NCI-H2196 (cell line): ENCODE data around the gene PFKFB2.

Experiments
- DNase-seq: peaks from one replicate; lab custom pipeline; 2025; ENCODE audit not compliant: unreplicated experiment; lab: John Stamatoyannopoulos, UW

Gene PFKFB2

DNA sequence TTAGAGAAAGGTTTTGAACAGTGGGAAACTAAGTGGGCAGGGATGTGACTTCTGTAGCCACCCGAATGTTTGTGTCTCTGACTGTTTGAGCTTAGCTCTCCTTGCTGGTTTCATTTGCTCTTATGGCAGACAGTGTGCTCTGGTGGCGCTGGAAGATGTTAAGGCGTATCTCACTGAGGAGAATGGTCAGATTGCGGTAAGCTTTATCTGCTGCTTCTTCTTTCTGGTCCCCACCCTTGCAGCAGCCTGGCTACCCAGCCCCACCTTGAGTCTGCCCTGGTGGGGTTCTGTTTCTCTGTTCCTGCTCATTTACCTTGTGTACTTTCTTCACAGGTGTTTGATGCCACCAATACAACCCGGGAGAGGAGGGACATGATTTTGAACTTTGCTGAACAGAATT, 9.9 kb downstream of the PFKFB2 start:
- DNase-seq, result no peak

DNA sequence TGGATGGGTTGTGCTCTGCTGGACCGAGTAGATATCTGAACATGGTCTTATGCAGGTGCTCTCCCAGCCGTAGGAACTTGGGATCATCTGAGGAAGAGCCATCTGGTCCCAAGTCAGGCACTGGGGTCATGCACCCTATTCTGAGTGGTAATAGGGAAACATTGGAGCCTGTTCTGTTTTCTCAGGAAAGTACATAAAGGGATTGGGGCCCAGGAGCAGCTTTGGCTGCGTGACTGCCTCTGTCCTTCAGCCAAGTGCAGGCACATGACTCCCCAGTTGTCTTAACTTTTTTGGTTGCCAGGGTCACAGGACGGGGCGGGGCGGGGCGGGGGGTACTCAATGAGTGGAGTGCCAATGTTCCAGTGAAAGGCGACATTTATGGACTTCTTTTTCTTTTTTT, 11.5 kb downstream of the PFKFB2 start:
- no peak for DNase-seq

DNA sequence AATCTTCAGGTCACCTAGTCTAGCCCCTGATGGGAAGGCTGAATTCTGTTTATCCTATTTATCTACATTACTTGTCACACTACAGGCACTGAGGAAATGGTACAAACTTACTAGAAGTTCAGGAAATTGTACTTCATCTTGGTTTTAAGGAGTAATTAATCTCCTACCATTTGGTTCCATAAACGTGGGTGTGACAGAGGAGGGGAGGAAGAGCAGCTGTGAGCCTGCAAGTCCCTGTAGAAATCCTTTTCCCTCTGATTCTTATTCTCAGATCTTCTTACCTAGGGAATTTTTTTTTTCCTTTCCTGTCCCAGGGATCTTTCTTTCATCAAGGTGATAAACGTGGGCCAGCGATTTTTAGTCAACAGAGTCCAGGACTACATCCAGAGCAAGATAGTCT, 14.1 kb downstream of the PFKFB2 start:
- no peak for DNase-seq

DNA sequence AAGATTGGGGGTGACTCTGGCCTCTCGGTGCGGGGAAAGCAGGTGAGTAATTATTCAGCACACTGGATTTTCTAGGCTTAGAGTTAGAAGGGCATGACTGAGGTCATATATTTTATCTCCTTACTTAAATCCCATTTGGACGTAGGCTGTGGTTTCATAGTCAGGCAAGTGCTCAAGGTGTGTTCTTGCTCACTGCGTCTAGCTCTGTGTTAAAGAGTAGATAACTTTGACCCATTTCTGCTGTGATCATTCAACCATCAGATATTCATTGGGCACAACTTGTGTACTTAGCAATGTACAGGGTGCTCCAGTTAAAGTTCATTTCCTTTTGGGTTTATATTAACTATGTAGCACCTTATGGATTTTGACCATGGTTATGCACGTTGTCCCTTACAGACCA, 14.6 kb downstream of the PFKFB2 start:
- DNase-seq, result no peak

DNA sequence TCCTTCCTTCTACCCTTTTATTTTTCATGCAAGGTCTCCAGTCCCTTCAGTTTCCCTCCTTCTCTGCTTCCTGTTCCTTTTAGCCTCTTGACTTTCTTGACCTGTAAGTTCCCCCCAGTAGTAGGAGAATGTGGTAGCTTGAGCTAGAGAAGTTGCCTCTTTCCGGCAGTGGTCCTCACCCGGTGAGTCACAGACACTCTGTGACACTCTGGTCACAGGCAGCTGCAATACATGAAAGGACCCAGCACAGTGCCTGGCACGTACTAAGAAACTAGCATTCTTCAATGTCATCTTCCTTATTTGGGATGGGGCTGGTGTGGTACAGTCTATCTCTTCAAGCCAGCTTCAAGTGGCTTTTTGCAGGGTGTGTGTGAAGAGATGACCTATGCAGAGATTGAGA, 16.0 kb downstream of the PFKFB2 start:
- no peak for DNase-seq

DNA sequence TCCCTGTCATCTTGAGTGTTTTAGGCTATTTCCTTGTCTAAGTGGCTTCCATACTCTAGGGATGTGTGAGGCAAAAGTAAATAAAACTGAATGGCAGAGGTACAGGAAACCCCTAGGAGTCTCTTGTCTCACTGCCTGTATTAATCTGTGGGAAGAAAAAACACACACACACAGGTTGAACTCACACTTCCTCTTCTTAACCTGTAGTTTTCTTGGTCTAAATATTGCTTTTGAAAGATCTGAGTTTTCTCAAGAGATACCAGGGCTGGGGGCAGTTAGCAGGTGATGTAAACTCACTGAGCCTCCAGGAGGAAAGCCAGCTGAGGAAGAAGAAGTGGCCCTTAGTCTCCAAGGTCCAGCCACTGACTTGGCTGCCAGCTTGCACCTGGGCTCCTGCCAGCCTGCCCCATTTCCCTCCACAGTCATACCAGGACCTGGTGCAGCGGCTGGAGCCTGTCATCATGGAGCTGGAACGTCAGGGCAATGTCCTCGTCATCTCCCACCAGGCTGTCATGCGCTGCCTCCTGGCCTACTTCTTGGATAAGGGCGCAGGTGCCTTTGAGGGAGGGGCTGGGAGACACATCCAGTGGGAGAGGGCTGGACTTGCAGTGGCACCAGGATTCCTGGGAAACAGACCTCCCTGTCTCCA, 16.9 kb downstream of the PFKFB2 start:
- DNase-seq, result no peak

DNA sequence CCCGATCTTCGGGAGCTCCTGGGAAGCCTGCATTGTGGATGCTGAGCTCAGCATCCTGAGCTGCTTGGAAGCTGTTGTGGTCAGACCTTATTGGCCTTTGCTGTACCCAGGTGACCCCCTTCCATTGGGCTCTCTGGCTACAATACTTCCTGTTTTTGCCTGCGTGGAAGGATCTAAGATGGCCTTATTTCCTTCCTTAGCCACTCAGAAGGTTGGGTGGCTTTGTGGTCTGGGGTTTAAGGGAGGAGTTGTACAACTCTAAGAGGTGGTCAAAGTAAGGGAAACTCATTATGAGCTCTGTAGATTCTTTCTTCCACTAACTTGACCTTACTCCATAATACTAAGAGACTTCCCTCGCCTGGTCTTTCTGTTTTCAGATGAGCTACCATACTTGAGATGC, 17.7 kb downstream of the PFKFB2 start:
- DNase-seq, result no peak

DNA sequence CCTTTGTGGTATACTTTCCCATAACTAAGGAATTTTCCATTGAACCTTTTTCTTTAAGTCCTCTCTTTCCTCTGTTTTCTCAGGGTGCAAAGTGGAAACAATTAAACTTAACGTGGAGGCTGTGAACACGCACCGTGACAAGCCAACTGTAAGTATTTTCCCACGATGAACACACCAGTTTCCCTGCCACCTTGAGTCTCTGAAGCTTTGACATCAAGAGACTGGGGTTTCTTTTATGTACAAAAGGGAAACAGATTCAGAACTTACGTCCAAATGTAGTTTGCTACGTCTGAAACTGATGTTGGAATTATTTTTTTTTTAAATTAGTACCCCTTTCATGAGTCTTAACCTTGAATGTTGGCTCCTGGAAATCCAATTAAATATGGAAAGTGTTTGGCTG, 18.4 kb downstream of the PFKFB2 start:
- DNase-seq, result no peak

DNA sequence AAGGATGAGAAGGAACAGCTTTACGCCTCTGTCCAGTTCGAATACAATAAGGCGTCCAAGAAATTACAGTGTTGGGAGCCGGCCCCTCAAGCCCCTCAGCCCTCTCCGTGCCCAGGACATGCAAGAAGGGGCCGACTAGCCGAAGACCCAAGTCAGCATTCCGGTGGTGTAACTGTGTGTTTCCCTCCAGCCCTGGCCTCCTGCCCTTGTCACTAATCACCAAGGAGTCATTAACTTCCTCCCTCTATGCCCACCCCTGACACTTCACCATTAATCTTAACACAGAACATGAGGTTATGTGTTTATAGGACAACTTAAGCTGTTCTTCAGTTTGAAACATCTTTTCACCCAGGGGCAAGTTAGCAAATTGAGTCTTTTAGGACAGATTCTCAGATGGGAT, 19.2 kb downstream of the PFKFB2 start:
- DNase-seq, result no peak

DNA sequence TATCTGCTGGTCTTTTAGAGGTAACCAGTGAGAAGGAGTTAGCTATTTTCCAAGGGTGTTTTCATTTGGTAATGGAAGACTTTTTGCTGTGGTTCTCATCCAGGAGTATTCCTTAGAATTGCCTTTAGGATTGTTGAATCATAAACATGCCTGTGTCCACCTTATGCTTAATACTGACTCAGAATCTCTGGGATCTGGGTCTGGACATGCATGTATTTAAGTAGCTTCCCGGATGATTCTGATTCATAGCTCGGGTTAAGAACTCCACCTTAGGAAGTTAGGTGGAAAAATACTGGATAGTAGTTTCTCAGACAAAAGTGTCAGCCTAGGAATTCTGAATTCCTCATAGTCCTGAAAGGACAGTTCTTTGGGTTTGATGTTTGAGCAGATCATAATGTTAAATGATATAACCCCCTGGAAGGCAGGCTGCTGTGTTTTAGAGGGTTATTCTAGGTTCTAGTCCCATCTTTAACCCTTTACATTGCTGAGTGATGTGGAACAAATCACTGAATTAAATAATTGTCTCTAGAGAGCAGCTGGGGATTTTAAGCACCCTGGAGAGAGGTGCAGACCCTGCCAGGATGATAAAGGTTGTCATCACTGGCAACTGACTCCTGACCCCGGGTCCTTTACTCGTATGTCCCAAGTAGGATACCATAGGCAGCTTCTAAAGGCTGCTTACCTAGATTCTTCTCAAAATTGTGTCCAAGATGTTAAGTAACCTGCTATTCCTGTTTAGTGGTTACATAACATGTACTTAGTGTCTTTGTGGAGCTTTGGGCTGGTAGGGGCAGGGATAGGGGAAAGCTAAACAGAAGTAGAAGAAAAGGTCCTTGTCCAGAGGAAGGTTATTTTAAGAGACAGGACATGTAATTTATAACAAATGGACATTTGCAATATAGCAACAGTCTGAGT, 21.1 kb downstream of the PFKFB2 start:
- DNase-seq, result no peak

DNA sequence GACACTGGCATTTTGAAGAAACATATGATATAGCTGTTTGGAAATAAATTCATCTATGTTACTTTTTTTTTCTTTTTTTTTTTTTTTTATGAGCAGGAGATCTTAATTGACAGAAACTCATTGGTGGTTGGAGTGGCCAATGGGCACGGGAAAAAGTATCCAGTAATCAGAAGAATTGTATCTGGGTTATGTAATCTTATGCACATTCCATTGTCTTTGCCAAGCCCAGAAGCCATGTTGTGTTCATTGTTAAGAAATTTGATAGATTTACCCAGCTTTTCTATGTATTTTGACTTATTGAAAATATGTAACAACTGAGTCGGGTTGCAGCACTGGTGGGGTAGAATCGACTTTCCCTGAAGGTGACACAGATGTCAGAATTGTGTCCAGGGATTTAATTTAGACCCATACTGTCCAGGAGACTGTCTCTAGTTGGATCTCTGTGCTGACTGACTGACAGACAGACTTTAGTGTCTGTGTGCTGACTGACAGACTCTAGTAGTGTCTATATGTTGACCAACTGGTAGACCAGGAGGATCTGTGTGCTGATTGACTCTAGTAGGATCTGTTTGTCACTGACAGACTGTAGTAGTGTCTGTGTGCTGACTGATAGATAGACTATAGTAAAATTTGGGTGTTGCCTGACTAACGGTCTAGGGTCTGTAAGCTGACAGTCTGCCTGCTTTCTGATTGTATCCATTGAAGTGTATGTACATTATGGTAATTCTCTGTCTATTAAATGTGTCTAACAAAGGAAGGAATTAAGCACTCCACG, 23.3 kb downstream of the PFKFB2 start:
- no peak for DNase-seq

DNA sequence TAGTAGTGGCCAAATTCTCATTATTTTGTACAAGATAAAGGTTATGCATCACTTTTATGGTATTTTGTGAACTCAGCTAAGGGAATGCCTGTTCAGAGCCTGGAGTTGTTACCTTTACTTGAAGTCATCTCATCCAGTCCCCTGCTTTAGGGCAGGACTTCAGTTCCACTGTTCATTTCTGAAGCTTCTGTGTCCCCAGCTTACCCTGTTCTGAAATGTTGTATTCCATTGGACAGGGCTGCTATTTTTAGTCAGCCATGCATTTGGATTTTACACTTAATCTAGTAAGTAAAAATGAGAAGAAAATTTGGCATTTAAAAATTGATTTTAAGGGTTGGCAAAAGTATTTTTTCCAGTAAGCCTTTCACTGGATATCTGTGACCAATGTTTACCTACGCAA, 23.9 kb downstream of the PFKFB2 start:
- DNase-seq, result no peak

DNA sequence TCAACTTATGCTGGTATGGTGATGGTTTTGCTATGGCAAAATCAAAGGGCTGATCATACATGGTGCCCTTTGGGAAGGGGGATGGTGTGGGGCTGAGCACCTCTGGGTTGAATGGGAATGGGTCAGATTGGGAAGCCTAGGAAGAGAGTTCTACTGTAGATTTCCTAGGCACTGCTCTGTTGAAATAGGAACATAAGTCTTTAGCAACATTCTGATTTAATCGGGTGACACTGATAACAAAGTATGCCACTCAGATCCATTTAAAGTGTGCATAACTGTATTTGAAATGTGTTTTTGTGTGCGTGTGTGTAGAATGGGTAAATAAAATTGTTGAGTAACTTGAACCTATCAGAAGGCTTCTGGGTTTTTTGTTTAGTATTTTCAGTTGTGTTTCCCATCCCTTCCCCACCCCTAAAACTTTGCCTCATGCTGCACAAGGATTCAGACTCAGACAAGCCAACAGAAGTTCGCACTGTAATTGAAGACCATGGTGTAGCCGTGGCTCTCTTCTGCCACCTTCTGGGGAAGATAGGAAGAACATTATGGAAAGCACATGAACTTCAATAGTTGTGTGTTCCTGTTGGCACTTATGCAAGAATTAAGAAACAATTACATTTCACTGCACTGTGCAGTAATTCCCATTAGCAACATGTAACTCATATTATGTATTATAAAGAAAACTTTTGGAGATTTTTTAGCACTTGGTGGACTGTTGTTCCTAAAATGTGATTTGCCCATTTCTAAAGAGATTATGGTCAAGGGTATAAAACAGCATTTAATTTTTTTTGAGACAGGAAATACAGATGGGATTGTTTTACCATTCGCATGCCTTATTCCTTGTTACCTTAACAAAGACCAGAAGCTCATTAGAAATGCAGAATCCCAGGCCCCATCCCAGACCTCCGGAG, 24.6 kb downstream of the PFKFB2 start:
- DNase-seq, result peak; percentile 63

DNA sequence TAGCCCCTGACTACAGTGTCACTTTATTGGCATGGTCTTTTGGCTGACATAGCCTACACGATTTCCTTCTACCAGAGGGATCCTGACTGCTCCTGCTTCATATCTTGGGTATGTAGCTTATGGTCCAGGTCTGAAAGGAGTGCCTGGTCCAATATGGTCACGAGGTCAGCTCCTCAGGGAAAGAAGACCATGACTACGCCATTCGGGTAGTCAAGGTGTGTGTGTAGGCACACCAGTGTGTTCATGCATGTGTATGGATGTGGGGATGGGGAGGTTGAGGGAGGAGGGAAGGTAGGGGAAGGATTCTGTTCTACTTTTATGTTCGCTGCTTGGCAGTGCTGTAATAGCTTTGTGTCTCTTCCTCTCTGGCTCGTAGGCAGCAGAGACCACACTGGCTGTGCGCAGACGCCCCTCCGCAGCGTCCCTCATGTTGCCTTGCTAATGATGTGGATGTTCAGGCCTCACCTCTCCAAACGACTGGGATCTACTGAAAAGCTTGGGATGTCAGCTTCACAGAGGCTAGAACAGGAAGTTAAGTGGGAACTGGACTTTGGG, 25.6 kb downstream of the PFKFB2 start:
- no peak for DNase-seq

DNA sequence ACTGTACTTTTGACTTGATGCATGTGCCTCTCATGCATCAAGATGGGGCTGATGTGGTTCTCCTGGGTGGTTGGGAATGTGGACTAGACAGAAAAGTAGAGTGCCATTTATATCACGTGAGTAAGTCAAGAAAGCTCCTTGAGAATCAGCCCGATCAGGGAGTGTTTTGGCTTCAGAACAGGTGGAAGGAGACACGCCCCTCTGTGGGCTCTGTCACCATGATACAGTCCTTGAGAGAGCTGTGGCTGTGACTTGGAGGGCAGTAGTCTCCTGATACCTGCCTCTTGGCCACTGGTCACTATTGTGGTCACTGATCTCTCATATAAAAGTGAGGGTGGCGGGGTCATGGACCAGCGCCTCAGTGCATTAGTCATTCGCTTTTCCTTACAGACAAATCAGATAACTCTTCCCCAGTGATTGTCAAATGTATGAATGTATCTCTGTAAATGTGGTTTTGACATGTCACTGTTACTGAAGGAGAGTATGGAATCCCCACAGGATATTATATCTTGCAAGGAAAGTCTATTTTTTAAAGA, 26.7 kb downstream of the PFKFB2 start:
- DNase-seq, result no peak

DNA sequence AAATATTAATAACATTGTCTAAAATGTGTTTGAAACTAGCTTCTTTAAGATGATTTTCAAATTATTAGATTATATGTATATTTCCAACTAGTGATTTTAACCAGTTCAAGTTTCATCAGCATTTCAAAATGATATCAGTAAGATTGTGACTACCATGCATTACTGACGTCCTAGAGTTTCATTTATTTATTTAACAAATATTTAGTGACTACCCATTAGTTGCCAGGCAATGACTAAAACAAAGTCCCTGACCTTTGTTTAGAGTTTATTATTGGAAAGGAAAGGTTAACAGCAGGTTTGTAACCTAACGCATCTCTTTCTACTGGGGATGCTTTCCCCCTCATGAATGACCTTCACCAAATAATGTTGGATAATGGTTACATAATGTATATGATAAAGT, 28.0 kb downstream of the PFKFB2 start:
- no peak for DNase-seq

DNA sequence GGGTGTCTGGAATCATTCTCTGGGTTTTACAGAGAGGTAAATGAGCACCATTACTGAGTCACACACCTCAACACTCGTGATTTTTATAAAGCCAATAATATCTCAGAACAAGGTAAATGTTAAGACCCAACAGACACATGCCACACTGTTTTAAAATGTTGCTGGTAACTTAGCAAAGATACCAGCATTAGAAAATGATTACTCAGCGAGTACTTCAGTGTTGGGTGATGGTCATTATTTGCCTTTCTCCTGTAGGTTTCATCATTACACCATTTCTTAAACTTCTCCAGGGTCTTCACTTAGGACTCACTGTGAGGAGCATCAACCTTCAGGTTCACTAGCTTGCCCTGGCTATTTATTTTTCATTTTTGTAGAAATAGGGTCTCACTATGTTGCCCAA, 28.7 kb downstream of the PFKFB2 start:
- no peak for DNase-seq

DNA sequence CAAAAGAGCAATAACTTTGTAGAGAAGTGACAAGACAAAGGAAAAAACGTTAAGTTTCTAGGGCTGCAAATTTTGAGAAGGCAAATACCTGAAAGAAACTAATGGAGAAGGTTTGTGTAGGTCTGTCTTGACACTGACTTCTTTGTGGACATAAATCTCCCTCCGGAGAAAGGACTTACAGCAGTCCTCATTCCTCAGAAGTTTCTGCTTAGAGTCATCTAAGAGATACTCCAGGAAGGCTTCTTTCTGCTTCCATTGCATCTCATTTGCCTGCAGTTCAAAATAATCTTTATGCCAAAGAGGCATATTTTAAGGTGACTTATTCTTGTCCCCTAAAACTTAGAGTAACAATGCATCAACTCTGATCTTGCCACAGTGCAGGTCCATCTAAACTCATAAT, 31.2 kb downstream of the PFKFB2 start:
- no peak for DNase-seq

DNA sequence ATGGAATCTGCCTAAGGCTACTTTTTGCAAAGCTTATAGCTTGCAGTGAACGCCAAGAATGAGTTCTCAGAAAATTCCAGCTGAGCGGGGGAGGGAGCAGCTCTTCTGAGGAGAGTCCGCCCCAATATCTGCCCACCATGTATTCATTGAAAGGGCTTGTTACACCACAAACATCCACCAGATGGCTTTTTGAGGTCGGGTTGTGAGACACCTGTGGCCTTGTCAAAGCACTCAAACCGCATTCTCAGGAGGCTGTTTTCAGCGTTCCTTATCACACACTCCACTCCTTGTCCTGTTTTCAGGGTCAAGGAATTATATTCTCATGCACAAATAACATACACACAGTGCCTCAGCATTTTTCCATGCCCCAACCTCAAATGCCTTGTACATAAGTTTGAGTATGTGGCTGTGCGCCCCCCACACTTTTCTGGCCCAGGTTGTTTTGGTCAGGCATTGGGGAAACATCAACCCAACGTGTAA, 31.7 kb downstream of the PFKFB2 start:
- DNase-seq, result peak; percentile 54

DNA sequence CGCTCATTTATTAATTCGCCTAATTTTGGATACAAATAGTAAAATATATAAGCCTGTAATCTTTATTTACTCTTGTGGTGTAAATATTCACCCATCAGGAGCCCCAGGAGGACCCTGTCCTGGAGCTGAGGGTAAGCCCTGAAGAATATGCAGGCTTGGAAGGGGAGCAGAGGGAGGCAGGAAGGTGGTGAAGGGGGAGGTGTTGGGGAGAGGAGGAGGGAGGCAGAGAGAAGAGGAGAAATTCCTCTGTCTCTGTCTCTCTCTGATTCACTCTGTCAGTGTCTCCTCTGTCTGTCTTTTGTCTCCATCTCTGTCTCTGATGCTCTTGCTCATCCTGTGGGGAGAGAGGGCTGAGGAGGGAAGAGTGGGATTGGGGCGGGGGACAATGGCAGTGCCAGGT, 32.8 kb downstream of the PFKFB2 start:
- DNase-seq, result no peak
